Calu3 (cell line): Measurements from ENCODE around the gene CBFA2T2. TPM values are rescaled to one million over a fixed set of nuclear protein-coding genes. Genes with fewer than 3 reads are reported as not detected.
"Not testable (repeated sequence)": the region's sequence is repeated elsewhere in the genome, so short reads cannot be mapped to it uniquely, and the experiment has no call there.

Experiments used
- BruUV-seq: library from RNA; stranded (reverse); fragments of 400-500 nt; replicated peaks from 2 replicates; lab custom pipeline; 2021; lab: Mats Ljungman, UMichigan
- CTCF ChIA-PET: fragments of 300-600 bp; sonication (Branson Sonifier 250); formaldehyde crosslinking; loops from one replicate; lab custom pipeline; 2022; ENCODE audit warnings: antibody characterized with exemption; lab: Charles Lee
- DNase-seq: peaks from one replicate; pipeline ENCODE4 v3.0.0; 2022
- H3K27ac Mint-ChIP-seq: one replicate; pipeline ENCODE4 v1.8.0; 2022; ENCODE audit warnings: mixed read lengths; ENCODE audit not compliant: unreplicated experiment
- H3K27me3 Mint-ChIP-seq: one replicate; pipeline ENCODE4 v1.8.0; 2022; ENCODE audit warnings: mixed read lengths; ENCODE audit not compliant: unreplicated experiment
- H3K36me3 Mint-ChIP-seq: one replicate; pipeline ENCODE4 v1.8.0; 2022; ENCODE audit warnings: mild to moderate bottlenecking, moderate library complexity, mixed read lengths; ENCODE audit not compliant: insufficient read depth, unreplicated experiment
- H3K4me1 Mint-ChIP-seq: one replicate; pipeline ENCODE4 v1.8.0; 2022; ENCODE audit warnings: mild to moderate bottlenecking, low read depth, mixed read lengths; ENCODE audit not compliant: unreplicated experiment
- H3K4me3 Mint-ChIP-seq: one replicate; pipeline ENCODE4 v1.8.0; 2022; ENCODE audit warnings: mild to moderate bottlenecking, low read depth, moderate library complexity, mixed read lengths; ENCODE audit not compliant: unreplicated experiment
- H3K9me3 Mint-ChIP-seq: one replicate; pipeline ENCODE4 v1.8.0; 2022; ENCODE audit warnings: low read depth, mixed read lengths; ENCODE audit not compliant: unreplicated experiment
- intact Hi-C: fragments of 100-400 bp; cut with micrococcal nuclease; formaldehyde crosslinking; loops from one replicate; pipeline ENCODE4 v1.10.0; 2022; ENCODE audit not compliant: unreplicated experiment
- total RNA-seq: library from RNA; stranded (reverse); gene quantifications from 2 replicates; pipeline ENCODE4 v1.2.3, GENCODE V29; 2022
- TF ChIP-seq, protein P1 (sequence below): fragments of 200-600 bp; IDR thresholded peaks from one replicate; pipeline ENCODE4 v1.8.0; 2022; ENCODE audit warnings: antibody characterized with exemption; ENCODE audit not compliant: unreplicated experiment

The CBFA2T2 gene
- total RNA-seq, 1 experiment from 2014 or later: 20.5 TPM

DNA sequence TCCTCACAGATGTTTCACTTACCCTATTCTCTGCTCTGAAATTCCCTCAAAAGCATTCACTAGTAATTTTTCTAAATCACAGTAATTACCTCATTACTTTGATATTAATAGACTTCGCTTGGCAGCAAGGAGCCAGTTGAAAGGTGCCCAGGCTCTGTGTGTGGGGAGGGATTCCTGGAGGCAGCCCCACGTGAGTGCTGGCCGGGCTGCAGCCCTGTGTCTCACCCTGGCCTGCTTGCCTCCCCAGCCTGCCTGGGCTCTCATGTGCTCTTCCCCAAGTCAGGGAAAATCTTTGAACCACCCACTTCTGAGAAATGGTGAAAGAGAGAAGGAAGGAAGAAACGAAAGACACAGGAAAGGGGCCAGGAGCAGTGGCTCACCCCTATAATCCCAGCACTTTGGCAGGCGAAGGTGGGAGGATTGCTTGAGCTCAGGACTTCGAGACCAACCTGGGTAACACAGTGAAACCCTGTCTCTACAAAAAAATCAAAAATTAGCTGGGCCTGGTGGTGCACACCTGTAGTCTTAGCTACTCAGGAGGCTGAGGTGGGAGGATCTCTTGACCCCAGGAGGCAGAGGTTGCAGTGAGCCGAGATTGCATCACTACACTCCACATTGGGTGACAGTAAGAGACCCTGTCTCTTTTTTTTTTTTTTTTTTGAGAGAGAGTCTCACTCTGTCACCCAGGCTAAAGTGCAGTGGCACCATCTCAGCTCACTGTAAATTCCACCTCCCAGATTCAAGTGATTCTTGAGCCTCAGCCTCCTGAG is 26.4 kb upstream of the CBFA2T2 start:
- H3K36me3 Mint-ChIP-seq: no peaks in the 10 kb centered on the region
- peaks cover 9% of the 10 kb centered on the region for H3K4me1 Mint-ChIP-seq
- H3K27ac Mint-ChIP-seq: no peak overlapping the region
- no peak overlapping the region for H3K4me3 Mint-ChIP-seq
- intact Hi-C loops: no loop called here
- TF ChIP-seq, protein P1, sequence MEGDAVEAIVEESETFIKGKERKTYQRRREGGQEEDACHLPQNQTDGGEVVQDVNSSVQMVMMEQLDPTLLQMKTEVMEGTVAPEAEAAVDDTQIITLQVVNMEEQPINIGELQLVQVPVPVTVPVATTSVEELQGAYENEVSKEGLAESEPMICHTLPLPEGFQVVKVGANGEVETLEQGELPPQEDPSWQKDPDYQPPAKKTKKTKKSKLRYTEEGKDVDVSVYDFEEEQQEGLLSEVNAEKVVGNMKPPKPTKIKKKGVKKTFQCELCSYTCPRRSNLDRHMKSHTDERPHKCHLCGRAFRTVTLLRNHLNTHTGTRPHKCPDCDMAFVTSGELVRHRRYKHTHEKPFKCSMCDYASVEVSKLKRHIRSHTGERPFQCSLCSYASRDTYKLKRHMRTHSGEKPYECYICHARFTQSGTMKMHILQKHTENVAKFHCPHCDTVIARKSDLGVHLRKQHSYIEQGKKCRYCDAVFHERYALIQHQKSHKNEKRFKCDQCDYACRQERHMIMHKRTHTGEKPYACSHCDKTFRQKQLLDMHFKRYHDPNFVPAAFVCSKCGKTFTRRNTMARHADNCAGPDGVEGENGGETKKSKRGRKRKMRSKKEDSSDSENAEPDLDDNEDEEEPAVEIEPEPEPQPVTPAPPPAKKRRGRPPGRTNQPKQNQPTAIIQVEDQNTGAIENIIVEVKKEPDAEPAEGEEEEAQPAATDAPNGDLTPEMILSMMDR: no peak
- H3K9me3 Mint-ChIP-seq: no peaks in the 10 kb centered on the region
- no TSS peak for BruUV-seq
- CTCF ChIA-PET: interaction anchor here (1.0 kb wide), 1 partner anchor 10 kb away, joined by 3 read pairs; no protein-coding TSS in a partner anchor
- DNase-seq: no peak
- H3K27me3 Mint-ChIP-seq: no peaks in the 10 kb centered on the region

DNA sequence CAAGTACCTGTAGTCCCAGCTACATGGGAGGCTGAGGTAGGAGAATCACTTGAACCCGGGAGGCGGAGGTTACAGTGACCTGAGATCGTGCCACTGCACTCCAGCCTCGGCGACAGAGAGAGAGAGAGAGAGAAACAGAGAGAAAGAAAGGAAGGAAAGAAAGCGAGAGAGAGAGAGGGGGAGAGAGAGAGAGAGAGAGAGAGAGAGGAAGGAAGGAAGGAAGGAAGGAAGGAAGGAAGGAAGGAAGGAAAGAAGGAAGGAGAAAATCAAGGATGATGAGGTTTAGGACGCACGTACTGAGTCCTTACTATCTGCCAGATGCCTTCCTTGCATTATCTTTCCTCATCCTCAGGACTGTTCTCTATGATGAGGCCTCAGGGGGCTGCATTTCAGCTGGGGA is 25.1 kb upstream of the CBFA2T2 start:
- BruUV-seq, H3K27me3 Mint-ChIP-seq, H3K27ac Mint-ChIP-seq, H3K4me1 Mint-ChIP-seq, DNase-seq, H3K4me3 Mint-ChIP-seq, H3K9me3 Mint-ChIP-seq, H3K36me3 Mint-ChIP-seq, intact Hi-C loops: not testable (repeated sequence)
- CTCF ChIA-PET: interaction anchor here (0.6 to 0.7 kb wide), 2 partner anchors 15 to 769 kb away, joined by 3 to 7 read pairs; no protein-coding TSS in a partner anchor

DNA sequence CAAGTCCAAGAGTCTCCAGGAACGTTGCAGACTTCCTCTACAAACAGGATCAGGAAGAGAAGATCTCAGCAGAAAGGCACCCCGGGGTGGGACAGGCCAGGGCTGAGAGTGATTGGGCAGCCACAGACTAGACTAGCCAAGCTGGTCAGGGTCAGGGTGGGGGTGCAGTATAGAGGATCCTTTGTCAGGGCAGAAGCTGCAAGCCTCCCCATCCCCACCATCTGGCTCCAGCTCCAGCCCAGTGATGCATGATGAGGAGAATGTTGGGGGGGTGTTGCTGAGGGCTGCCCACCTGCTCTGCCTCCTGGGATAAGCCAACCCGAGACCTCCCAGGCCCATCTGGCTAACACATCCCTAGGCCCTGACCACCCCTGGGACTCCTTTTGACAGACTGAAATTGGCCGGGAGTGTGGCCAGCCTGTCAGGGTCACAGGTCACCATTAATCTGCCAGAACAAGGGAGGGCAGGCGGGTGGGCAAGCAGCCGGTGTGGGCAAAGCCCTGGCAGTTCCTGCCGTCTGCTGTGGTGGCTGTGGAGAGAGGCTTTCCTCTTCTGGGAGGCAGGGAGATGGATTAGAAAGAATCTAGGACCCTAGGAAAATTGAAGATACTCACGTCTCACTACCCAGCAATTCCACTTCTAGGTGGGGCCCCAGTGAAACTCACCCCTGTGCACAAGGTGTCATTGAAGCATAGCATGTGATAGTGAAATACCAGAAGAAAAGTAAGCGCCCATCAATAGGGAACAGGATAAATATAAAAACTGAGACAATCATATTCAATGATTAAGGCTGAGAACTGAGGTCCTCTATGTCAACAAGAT is 24.2 kb upstream of the CBFA2T2 start:
- H3K9me3 Mint-ChIP-seq: no peaks in the 10 kb centered on the region
- H3K36me3 Mint-ChIP-seq: no peaks in the 10 kb centered on the region
- no peak overlapping the region for H3K4me3 Mint-ChIP-seq
- peak; percentile 25 for DNase-seq
- peaks cover 9% of the 10 kb centered on the region for H3K4me1 Mint-ChIP-seq
- CTCF ChIA-PET: interaction anchor here (0.7 to 0.9 kb wide), 2 partner anchors 22 to 277 kb away, joined by 4 to 5 read pairs; partner anchors contain the start of gene SNTA1
- TF ChIP-seq, protein P1: no peak
- no peaks in the 10 kb centered on the region for H3K27me3 Mint-ChIP-seq
- no TSS peak for BruUV-seq
- no peak overlapping the region for H3K27ac Mint-ChIP-seq
- intact Hi-C loops: no loop called here

DNA sequence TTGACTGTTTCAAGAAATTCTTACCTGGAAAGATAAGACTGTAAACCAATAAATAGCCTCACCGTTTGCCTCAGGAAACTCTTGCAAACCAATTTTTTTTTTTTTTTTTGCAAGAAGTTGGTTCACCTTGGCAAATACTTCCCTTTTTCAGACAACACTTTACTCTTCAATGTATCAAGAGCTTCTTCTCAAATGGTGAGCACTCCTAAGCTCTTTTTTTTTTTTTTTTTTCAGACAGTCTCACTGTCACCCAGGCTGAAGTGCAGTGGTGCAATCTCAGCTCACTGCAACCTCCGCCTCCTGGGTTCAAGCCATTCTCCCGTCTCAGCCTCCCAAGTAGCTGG is 23.6 kb upstream of the CBFA2T2 start:
- CTCF ChIA-PET: interaction anchor here (0.6 to 0.9 kb wide), 3 partner anchors 23 to 277 kb away, joined by 3 to 5 read pairs (median 4); partner anchors contain the start of gene SNTA1
- Mint-ChIP-seq H3K9me3 (no peaks in the 10 kb centered on the region), H3K27ac (no peak overlapping the region), H3K4me1 (peaks cover 9% of the 10 kb centered on the region), H3K27me3 (no peaks in the 10 kb centered on the region), H3K36me3 (no peaks in the 10 kb centered on the region), H3K4me3 (no peak overlapping the region)
- no peak for DNase-seq
- TF ChIP-seq, protein P1: no peak
- intact Hi-C loops: no loop called here
- BruUV-seq: no TSS peak
